Measurements from ENCODE around the gene THTPA.

- no peak for TF ChIP-seq POLR2A (IDR thresholded peaks at IDR 0.05)
- TF ChIP-seq, protein P1, sequence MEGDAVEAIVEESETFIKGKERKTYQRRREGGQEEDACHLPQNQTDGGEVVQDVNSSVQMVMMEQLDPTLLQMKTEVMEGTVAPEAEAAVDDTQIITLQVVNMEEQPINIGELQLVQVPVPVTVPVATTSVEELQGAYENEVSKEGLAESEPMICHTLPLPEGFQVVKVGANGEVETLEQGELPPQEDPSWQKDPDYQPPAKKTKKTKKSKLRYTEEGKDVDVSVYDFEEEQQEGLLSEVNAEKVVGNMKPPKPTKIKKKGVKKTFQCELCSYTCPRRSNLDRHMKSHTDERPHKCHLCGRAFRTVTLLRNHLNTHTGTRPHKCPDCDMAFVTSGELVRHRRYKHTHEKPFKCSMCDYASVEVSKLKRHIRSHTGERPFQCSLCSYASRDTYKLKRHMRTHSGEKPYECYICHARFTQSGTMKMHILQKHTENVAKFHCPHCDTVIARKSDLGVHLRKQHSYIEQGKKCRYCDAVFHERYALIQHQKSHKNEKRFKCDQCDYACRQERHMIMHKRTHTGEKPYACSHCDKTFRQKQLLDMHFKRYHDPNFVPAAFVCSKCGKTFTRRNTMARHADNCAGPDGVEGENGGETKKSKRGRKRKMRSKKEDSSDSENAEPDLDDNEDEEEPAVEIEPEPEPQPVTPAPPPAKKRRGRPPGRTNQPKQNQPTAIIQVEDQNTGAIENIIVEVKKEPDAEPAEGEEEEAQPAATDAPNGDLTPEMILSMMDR (IDR thresholded peaks at IDR 0.05) = no peak
Observed at GRCh38 chr14:23565626-23566025, 9.6 kb downstream of the THTPA start.

All from uterus (tissue), 2 donors.